Stimulated activated CD8-positive, alpha-beta memory T cell treated with anti-CD3 and anti-CD28 coated beads, Interleukin-12 subunit alpha, Interleukin-12 subunit beta, amount 100 ng/mL, for 1 hour (primary cell): Measurements from ENCODE around the gene COX15.
"Not testable (repeated sequence)": the region's sequence is repeated elsewhere in the genome, so short reads cannot be mapped to it uniquely, and the experiment has no call there.

Experiments
- DNase-seq: peaks from one replicate; pipeline ENCODE4 v3.0.0-alpha.2; 2020; ENCODE audit warnings: low read depth

The COX15 gene

GRCh38 chr10:99740933-99741559, 9.1 kb upstream of the COX15 start:
- DNase-seq, result no peak

DNA sequence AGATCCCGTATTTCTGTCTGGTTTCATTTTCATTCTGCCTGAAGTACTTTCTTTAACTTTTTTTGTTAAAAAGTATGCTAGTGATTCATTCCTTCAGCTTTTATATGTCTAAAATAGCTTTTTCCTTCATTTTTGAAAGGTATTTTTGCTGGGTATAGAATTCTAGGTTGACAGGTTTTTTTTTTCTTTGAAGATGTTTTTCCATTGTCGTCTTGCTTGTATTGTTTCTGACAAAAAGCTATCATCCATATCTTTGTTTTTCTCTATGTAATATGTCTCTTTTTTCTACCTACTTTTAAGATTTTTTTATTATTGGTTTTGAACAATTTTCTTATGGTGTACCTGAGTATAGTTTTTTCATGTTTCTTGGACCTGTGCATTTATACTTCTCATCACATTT, 8.3 kb upstream of the COX15 start:
- DNase-seq, result no peak

- DNase-seq, result not testable (repeated sequence)
Observed at GRCh38 chr10:99734111-99734510, 2.2 kb upstream of the COX15 start.

DNA sequence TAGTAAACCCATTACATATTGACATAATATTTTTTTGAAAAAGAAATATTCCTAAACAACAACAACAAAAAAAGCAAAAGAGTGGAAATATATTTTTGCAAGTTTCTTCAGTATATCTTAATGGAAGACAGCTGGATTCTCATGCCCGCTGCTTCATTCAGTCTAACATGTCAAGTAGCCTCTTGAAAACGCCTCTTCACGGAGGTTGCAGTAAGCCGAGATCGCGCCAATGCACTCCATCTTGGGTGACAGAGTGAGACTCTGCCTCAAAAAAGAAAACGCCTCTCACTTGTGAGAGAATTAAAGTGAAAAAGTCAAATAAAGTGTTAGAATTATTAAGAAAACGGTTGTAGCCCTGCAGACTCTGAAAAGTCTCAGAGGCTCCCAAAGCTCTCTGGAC, 1.4 kb upstream of the COX15 start:
- no peak for DNase-seq

DNA sequence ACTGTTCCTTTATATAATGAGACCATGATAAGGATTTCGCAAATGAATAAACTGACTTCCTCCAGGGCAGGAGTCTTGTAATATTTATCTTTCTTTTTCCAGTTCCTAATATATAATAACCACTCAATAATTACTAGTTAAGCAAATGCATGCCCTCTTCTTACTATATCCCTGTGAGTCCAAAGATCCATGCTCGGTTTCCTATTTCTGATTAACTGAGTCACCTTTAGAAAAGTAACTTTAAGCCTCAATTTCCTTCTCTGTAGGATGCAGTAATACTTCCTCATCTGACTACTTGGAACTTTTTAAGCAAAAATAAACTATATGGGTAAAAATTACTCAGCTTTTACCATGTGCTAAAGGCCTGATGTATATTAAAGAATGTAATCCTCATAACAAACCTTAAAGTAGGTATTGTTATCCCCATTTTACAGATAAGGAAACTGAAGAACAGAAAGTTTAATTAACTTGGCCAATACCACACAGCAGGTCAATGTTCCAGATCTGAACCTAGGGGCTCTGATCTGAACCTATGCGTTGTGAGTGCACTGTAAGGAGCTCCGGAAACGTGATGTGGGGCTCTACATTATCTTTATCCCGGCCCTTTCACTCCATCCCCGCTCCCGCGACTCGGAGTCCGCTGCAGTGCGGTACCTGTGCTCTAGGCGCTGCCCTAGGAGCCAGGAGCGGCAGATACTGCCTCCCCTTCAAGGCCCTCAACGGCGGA, 458 bp downstream of the COX15 start:
- DNase-seq, result no peak

DNA sequence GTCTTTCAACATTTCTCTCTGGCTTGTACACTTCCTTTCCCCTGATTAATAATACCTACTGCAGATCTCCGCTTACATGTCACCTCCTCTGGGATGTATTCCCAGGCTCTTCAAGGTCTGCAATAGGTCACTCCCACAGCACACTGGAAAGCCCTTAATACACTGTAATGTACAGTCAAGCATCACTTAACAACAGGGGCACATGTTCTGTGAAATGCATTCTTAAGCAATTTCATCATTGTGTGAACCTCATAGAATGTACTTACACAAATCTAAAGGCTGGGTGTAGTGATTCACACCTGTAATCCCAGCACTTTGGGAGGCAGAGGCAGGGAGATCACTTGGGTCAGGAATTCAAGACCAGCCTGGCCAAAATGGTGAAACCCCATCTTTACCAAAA, 1.9 kb downstream of the COX15 start:
- DNase-seq, result no peak

DNA sequence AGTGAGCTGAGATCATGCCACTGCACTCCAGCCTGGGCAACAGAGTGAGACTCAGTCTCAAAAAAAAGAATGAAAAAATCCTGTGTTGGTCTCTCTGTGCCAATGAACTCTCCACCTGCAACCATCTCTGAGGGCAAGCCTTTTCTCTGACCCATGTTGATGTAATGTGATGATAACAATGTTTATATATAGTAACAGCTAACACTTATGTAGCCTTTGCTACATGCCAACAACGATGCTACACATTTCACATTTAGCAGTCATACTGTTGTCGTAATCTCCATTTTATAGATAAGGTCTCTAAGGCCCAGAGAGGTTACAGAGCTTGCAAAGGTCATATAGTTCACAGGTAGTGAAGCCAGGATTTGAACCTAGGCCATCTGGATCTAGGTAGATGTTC, 11.5 kb downstream of the COX15 start:
- DNase-seq, result no peak

GRCh38 chr10:99714446-99714845, 17.5 kb downstream of the COX15 start:
- no peak for DNase-seq

GRCh38 chr10:99711129-99711719, 20.7 kb downstream of the COX15 start:
- no peak for DNase-seq

GRCh38 chr10:99709480-99710229, 22.3 kb downstream of the COX15 start:
- DNase-seq, result no peak

DNA sequence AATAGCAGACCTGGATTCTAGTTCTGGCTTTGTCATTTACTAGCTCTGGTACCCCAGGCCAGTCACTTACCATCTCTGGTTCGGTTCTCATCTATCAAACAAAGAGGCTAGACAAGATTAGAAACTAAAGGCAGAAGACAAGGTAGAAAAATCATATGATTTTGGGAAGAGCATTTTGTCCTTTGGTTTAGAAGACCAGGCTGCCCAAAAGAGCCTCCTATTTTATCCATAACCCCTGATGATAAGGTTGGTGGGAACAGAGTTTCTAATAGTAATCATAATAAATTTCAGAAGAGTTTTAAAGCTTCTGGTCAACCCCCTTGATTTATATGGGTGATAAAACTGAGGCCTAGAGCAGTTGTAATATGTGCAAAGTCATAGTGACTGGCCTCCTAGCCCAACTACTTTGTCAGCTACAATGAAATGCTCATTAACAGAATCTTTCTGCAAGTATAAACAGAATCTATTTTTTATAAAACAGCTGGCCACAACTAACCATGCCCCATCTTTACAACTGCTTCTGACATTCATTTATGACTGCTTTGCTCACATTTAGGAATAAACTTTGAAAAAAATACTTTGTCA, 23.4 kb downstream of the COX15 start:
- no peak for DNase-seq

GRCh38 chr10:99700649-99701048, 31.3 kb downstream of the COX15 start:
- no peak for DNase-seq

- DNase-seq, result no peak
Observed at GRCh38 chr10:99698504-99699080, 33.3 kb downstream of the COX15 start.

GRCh38 chr10:99695761-99696160, 36.2 kb downstream of the COX15 start:
- DNase-seq, result no peak

- no peak for DNase-seq
Observed at GRCh38 chr10:99693933-99694583, 37.9 kb downstream of the COX15 start.

- DNase-seq, result no peak
Observed at GRCh38 chr10:99689461-99689860, 42.5 kb downstream of the COX15 start.

GRCh38 chr10:99685597-99685967, 46.3 kb downstream of the COX15 start:
- no peak for DNase-seq

GRCh38 chr10:99682752-99683151, 49.2 kb downstream of the COX15 start:
- no peak for DNase-seq
